ENCODE results near the gene P2RX7.
"Not testable (repeated sequence)": the region's sequence is repeated elsewhere in the genome, so short reads cannot be mapped to it uniquely, and the experiment has no call there.

Gene P2RX7

GRCh38 chr12:121139286-121139685, 6.6 kb downstream of the P2RX7 start:
- DNase-seq, result no peak

- no peak for DNase-seq
Measured at GRCh38 chr12:121142171-121142950, 9.7 kb downstream of the P2RX7 start.

GRCh38 chr12:121144416-121144914, 11.8 kb downstream of the P2RX7 start:
- peak; percentile 49 for DNase-seq

GRCh38 chr12:121145221-121145620, 12.5 kb downstream of the P2RX7 start:
- DNase-seq, result peak; percentile 29

- not testable (repeated sequence) for DNase-seq
Measured at GRCh38 chr12:121149289-121149688, 16.6 kb downstream of the P2RX7 start.

- no peak for DNase-seq
Measured at GRCh38 chr12:121154793-121155375, 22.2 kb downstream of the P2RX7 start.

GRCh38 chr12:121156365-121156764, 23.7 kb downstream of the P2RX7 start:
- no peak for DNase-seq

GRCh38 chr12:121158085-121158484, 25.4 kb downstream of the P2RX7 start:
- no peak for DNase-seq

GRCh38 chr12:121158728-121159351, 26.2 kb downstream of the P2RX7 start:
- DNase-seq, result not testable (repeated sequence)

GRCh38 chr12:121159467-121160307, 27.0 kb downstream of the P2RX7 start:
- DNase-seq, result no peak

- no peak for DNase-seq
Measured at GRCh38 chr12:121162384-121162783, 29.7 kb downstream of the P2RX7 start.

GRCh38 chr12:121162985-121163384, 30.3 kb downstream of the P2RX7 start:
- no peak for DNase-seq

GRCh38 chr12:121164839-121165238, 32.2 kb downstream of the P2RX7 start:
- not testable (repeated sequence) for DNase-seq

- no peak for DNase-seq
Measured at GRCh38 chr12:121165316-121165715, 32.6 kb downstream of the P2RX7 start.

GRCh38 chr12:121166356-121166755, 33.7 kb downstream of the P2RX7 start:
- DNase-seq, result no peak

- no peak for DNase-seq
Measured at GRCh38 chr12:121167232-121167820, 34.6 kb downstream of the P2RX7 start.

GRCh38 chr12:121167951-121168350, 35.3 kb downstream of the P2RX7 start:
- DNase-seq, result no peak

GRCh38 chr12:121170151-121170550, 37.5 kb downstream of the P2RX7 start:
- DNase-seq, result no peak

GRCh38 chr12:121170611-121171260, 38.1 kb downstream of the P2RX7 start:
- no peak for DNase-seq

- DNase-seq, result no peak
Measured at GRCh38 chr12:121172145-121172544, 39.5 kb downstream of the P2RX7 start.

- peak; percentile 48 for DNase-seq
Measured at GRCh38 chr12:121175383-121176119, 42.9 kb downstream of the P2RX7 start.
